Right atrium auricular region (tissue), 2 donors: ENCODE measurements around the gene NGB. TPM values are rescaled to one million over a fixed set of nuclear protein-coding genes. Genes with fewer than 3 reads are reported as not detected.

Experiments
- DNase-seq: peaks from one replicate; pipeline ENCODE4 v3.0.0-alpha.2; 2019; ENCODE audit warnings: low spot score
- H3K27ac ChIP-seq, 2 donors: fragments of 200-600 bp; sonication (generic); 1 replicate in 1 of 2; 2 replicates in 1 of 2; pipeline ENCODE4 v1.5.1; 2016 to 2019
- H3K27me3 ChIP-seq, 2 donors: fragments of 200-600 bp; sonication (generic); one replicate each; pipeline versions ENCODE4 v1.5.1 to v1.6.0; 2017 to 2019
- H3K36me3 ChIP-seq: fragments of 200-600 bp; sonication (generic); one replicate; pipeline ENCODE4 v1.5.1; 2016
- H3K4me1 ChIP-seq, 2 donors: fragments of 200-600 bp; sonication (generic); one replicate each; pipeline versions ENCODE4 v1.5.1 to v1.6.0; 2017 to 2019
- H3K4me3 ChIP-seq, 2 donors: fragments of 200-600 bp; sonication (generic); 1 replicate in 1 of 2; 2 replicates in 1 of 2; pipeline ENCODE4 v1.5.1; 2017 to 2019; ENCODE audit warnings: mild to moderate bottlenecking in 1 of 2, moderate library complexity in 1 of 2
- H3K9me3 ChIP-seq, 2 donors: fragments of 200-600 bp; sonication (generic); one replicate each; pipeline ENCODE4 v1.5.1; 2019
- CTCF ChIP-seq, 2 donors: fragments of 200-600 bp; sonication (generic); IDR thresholded peaks; one replicate each; pipeline ENCODE4 v1.5.1; 2019; ENCODE audit warnings: antibody characterized with exemption in 2 of 2
- total RNA-seq, 2 donors: library from RNA; depleted of rRNA; stranded (reverse); fragments of >200 nt; gene quantifications; one replicate each; pipeline ENCODE4 v1.1.0, GENCODE V29; 2016

The NGB gene
- total RNA-seq, 2 donors from 2014 or later, result not detected

GRCh38 chr14:77303417-77304156 is 32.6 kb upstream of the NGB start:
- Histone ChIP-seq H3K27ac (peak overlapping the region; percentile 32 to 39), H3K36me3 (peaks cover 7% of the 10 kb centered on the region), H3K4me1 (peaks cover 0 to 17% of the 10 kb centered on the region in 2 donors)

GRCh38 chr14:77302926-77303325 is 31.9 kb upstream of the NGB start:
- H3K36me3 ChIP-seq, result peaks cover 13% of the 10 kb centered on the region
- no peak for TF ChIP-seq CTCF (IDR thresholded peaks at IDR 0.05)

More at GRCh38 chr14:77303417-77304156, 32.6 kb upstream of the NGB start:
- Histone ChIP-seq H3K9me3 (no peaks in the 10 kb centered on the region), H3K4me3 (no peak overlapping the region), H3K27me3 (no peaks in the 10 kb centered on the region)
- DNase-seq, result peak; percentile 69
- TF ChIP-seq CTCF (IDR thresholded peaks at IDR 0.05), result no peak

GRCh38 chr14:77301103-77301502 is 30.1 kb upstream of the NGB start:
- Histone ChIP-seq H3K4me1 (peaks cover 0 to 8% of the 10 kb centered on the region in 2 donors), H3K36me3 (peaks cover 20% of the 10 kb centered on the region), H3K27ac (no peak overlapping the region), H3K4me3 (no peak overlapping the region), H3K27me3 (no peaks in the 10 kb centered on the region), H3K9me3 (no peaks in the 10 kb centered on the region)
- TF ChIP-seq CTCF (IDR thresholded peaks at IDR 0.05), result peak; percentile 49 to 78
- DNase-seq, result peak; percentile 78

More at GRCh38 chr14:77302926-77303325, 31.9 kb upstream of the NGB start:
- Histone ChIP-seq H3K27ac (peak overlapping the region in 1 of 2 donors; percentile 32), H3K27me3 (no peaks in the 10 kb centered on the region), H3K9me3 (no peaks in the 10 kb centered on the region), H3K4me3 (no peak overlapping the region), H3K4me1 (peaks cover 0 to 17% of the 10 kb centered on the region in 2 donors)
- DNase-seq, result no peak

GRCh38 chr14:77299771-77300170 is 28.8 kb upstream of the NGB start:
- Histone ChIP-seq H3K27me3 (no peaks in the 10 kb centered on the region), H3K4me3 (no peak overlapping the region), H3K4me1 (peaks cover 0 to 8% of the 10 kb centered on the region in 2 donors), H3K36me3 (peaks cover 26% of the 10 kb centered on the region), H3K27ac (no peak overlapping the region), H3K9me3 (no peaks in the 10 kb centered on the region)
- no peak for DNase-seq
- no peak for TF ChIP-seq CTCF (IDR thresholded peaks at IDR 0.05)

GRCh38 chr14:77296906-77297305 is 25.9 kb upstream of the NGB start:
- H3K9me3 ChIP-seq, result no peaks in the 10 kb centered on the region
- no peak overlapping the region for H3K4me3 ChIP-seq
- no peak for TF ChIP-seq CTCF (IDR thresholded peaks at IDR 0.05)
- no peaks in the 10 kb centered on the region for H3K27me3 ChIP-seq
- H3K36me3 ChIP-seq, result peaks cover 22% of the 10 kb centered on the region
- peaks cover 0 to 3% of the 10 kb centered on the region in 2 donors for H3K4me1 ChIP-seq
- DNase-seq, result no peak
- no peak overlapping the region for H3K27ac ChIP-seq
